VCaP (cell line): ENCODE results near the gene DENND1A.

Source experiments
- H3K27ac ChIP-seq: fragments of 450-650 bp; 2 replicates; pipeline ENCODE4 v1.5.1; 2017
- CTCF ChIP-seq: fragments of 450-650 bp; conservative IDR thresholded peaks from 2 replicates; pipeline ENCODE4 v1.5.1; 2017; ENCODE audit warnings: mild to moderate bottlenecking, moderate library complexity

The DENND1A gene

GRCh38 chr9:123383512-123384170, 546.3 kb downstream of the DENND1A start:
- no peak overlapping the region for H3K27ac ChIP-seq
- TF ChIP-seq CTCF = no peak

GRCh38 chr9:123382653-123383511, 547.0 kb downstream of the DENND1A start:
- no peak for TF ChIP-seq CTCF
- H3K27ac ChIP-seq = no peak overlapping the region

GRCh38 chr9:123380852-123381705, 548.8 kb downstream of the DENND1A start:
- H3K27ac ChIP-seq = no peak overlapping the region
- TF ChIP-seq CTCF = no peak

GRCh38 chr9:123378956-123379660, 550.8 kb downstream of the DENND1A start:
- H3K27ac ChIP-seq = no peak overlapping the region
- TF ChIP-seq CTCF = no peak

GRCh38 chr9:123378025-123378424, 551.9 kb downstream of the DENND1A start:
- TF ChIP-seq CTCF = no peak

GRCh38 chr9:123377211-123377971, 552.5 kb downstream of the DENND1A start:
- no peak for TF ChIP-seq CTCF
- no peak overlapping the region for H3K27ac ChIP-seq

More at GRCh38 chr9:123378025-123378424, 551.9 kb downstream of the DENND1A start:
- no peak overlapping the region for H3K27ac ChIP-seq
